ENCODE results near the gene EYA4.

The EYA4 gene

DNA sequence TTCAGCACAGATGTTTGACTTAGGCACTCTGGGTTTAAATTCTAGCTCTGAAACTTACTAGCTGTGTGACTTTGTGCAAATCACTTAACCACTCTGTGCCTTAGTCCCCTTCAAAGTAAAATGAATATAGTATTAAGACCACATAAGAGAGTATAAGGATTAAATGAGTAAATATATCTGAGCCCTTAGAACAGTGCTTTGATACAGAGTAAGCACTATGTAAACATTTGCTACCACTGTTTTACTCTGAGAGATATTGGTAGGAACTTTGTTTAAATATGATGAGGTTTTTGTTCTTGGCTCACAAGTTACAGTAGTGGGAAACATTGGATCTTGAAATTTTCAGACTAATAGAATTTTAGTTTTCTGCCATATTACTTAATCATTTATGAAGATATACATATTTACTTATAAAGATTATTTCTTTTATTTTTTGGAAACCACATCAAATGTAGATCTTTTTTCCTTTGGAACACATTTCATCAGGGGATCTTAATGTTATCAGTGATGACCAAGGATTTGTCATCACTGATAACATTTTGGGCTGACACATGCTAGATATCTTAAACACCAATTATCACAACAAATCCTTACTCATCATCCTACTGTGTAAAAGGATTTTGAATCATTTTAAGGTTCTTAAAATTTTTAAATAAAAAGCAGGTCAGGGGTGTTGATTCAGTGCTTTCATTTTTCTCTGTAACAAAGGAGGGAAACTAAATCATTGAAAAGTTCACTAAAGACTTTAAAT, 226.2 kb downstream of the EYA4 start:
- DNase-seq (ENCODE audit: low read depth), result no peak
- TF ChIP-seq, protein P1, sequence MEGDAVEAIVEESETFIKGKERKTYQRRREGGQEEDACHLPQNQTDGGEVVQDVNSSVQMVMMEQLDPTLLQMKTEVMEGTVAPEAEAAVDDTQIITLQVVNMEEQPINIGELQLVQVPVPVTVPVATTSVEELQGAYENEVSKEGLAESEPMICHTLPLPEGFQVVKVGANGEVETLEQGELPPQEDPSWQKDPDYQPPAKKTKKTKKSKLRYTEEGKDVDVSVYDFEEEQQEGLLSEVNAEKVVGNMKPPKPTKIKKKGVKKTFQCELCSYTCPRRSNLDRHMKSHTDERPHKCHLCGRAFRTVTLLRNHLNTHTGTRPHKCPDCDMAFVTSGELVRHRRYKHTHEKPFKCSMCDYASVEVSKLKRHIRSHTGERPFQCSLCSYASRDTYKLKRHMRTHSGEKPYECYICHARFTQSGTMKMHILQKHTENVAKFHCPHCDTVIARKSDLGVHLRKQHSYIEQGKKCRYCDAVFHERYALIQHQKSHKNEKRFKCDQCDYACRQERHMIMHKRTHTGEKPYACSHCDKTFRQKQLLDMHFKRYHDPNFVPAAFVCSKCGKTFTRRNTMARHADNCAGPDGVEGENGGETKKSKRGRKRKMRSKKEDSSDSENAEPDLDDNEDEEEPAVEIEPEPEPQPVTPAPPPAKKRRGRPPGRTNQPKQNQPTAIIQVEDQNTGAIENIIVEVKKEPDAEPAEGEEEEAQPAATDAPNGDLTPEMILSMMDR (IDR thresholded peaks at IDR 0.05; ENCODE audit: low read depth, low read length), result no peak
- H3K4me3 ChIP-seq (ENCODE audit: low read depth, low read length), result no peak overlapping the region

DNA sequence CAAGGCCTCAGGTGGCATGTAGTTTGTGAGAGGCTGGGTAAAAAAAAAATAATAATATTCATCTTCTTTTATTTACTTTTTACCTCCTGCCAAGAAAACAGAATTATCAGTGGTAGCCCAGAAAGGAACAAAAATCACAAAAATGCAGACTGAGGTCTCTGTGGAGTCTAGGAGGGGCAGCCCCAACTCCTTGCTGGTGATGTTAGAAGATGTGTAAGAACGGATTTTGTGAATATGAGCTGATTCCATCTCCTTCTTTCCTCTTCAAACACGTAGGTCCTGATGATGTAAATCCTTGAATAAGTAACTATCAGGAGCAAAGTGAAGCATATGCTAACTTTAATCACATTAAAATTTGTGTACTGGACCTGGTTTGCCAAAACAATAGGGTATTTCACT, 226.8 kb downstream of the EYA4 start:
- no peak for DNase-seq (ENCODE audit: low read depth)
- TF ChIP-seq POLR2A (IDR thresholded peaks at IDR 0.05; ENCODE audit: extremely low read depth, insufficient read length) (no peak), MYC (IDR thresholded peaks at IDR 0.05; ENCODE audit: low read depth, low read length) (no peak)
- TF ChIP-seq, protein P2, sequence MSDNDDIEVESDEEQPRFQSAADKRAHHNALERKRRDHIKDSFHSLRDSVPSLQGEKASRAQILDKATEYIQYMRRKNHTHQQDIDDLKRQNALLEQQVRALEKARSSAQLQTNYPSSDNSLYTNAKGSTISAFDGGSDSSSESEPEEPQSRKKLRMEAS (IDR thresholded peaks at IDR 0.05; ENCODE audit: low read depth, low read length), result no peak
- TF ChIP-seq, protein P1 (IDR thresholded peaks at IDR 0.05; ENCODE audit: low read depth, low read length), result no peak
- H3K4me3 ChIP-seq (ENCODE audit: low read depth, low read length), result no peak overlapping the region

DNA sequence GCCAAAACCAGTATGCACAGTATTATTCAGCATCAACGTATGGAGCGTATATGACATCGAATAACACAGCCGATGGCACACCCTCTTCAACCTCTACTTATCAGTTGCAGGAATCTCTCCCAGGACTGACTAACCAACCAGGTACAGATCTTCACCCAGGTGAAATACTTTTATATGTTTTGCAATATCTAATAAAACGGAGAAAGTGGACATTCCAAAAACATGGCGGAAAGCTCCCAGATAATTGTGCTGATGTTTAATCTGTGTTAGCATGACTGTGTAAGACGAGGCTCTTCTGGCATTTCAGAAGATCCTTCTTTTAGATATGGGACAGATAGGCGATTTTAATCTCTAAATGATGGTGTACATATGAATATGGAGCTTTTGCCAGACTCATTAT, 227.4 kb downstream of the EYA4 start:
- TF ChIP-seq, protein P1 (IDR thresholded peaks at IDR 0.05; ENCODE audit: low read depth, low read length), result no peak
- no peak for TF ChIP-seq POLR2A (IDR thresholded peaks at IDR 0.05; ENCODE audit: extremely low read depth, insufficient read length)
- no peak overlapping the region for H3K4me3 ChIP-seq (ENCODE audit: low read depth, low read length)
- no peak for DNase-seq (ENCODE audit: low read depth)

DNA sequence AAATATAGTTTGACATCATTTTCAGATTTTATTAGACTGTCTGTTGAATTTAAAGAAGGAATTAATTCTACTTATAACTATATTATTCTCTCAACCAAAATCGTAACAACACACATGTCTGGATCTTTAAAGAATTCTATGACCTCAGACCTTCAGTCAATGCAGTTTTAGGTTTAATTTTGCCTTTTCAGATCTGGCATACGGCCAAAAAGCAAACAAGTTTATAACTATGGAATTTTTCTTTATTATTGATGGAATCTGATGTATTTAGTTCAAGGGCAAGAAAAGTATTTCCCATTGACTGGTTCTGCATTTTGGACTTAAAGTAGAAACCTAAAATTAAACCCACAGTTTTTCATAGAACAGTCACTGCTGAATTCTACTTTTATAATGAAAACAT, 233.4 kb downstream of the EYA4 start:
- TF ChIP-seq, protein P2 (IDR thresholded peaks at IDR 0.05; ENCODE audit: low read depth, low read length), result no peak
- TF ChIP-seq MYC (IDR thresholded peaks at IDR 0.05; ENCODE audit: low read depth, low read length) (no peak), POLR2A (IDR thresholded peaks at IDR 0.05; ENCODE audit: extremely low read depth, insufficient read length) (no peak)
- TF ChIP-seq, protein P1 (IDR thresholded peaks at IDR 0.05; ENCODE audit: low read depth, low read length), result no peak
- DNase-seq (ENCODE audit: low read depth), result no peak

DNA sequence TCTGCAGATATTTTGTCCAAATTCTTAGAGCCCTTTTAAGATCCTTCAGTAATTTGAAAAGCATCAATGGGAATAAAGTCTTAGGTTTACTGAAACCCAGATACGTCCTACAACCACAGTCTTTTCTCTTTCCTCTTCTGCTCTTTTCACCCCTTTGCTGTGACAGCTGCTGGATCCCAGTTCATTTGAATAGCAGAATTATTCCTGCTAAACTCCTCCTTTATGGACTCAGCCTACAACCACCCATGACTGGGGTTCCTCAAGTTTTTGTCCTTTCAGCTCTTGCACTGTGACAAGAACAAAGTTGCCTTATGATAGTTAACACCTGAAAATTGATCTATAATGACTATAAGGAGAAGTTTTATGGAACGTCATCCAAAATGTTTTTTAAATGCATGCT, 237.5 kb downstream of the EYA4 start:
- TF ChIP-seq, protein P2 (IDR thresholded peaks at IDR 0.05; ENCODE audit: low read depth, low read length), result no peak
- TF ChIP-seq, protein P1 (IDR thresholded peaks at IDR 0.05; ENCODE audit: low read depth, low read length), result no peak
- TF ChIP-seq MYC (IDR thresholded peaks at IDR 0.05; ENCODE audit: low read depth, low read length) (no peak), POLR2A (IDR thresholded peaks at IDR 0.05; ENCODE audit: extremely low read depth, insufficient read length) (no peak)
- DNase-seq (ENCODE audit: low read depth), result no peak
- H3K4me3 ChIP-seq (ENCODE audit: low read depth, low read length), result no peak overlapping the region

More for the DNA sequence above, 233.4 kb downstream of the EYA4 start:
- H3K4me3 ChIP-seq (ENCODE audit: low read depth, low read length), result no peak overlapping the region

DNA sequence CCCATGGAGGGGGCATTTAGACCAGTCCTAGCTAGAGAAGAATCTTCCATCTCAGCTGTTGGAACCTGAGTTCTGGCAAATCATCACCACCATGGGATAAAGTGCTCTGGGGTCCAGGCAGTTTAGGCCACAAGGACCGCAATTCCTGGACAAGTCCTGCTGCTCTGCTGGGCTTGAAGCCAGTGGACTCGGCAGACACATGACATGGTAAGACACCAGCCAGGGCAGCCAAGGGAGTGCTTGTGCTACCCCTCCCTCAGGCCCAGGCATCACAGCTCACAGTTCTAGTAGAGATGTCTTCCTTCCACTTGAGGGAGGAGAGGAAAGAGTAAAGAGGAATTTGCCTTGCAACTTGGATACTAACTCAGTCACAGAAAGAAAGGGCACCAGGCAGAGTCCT, 246.0 kb downstream of the EYA4 start:
- H3K4me3 ChIP-seq (ENCODE audit: low read depth, low read length), result no peak overlapping the region
- TF ChIP-seq, protein P2 (IDR thresholded peaks at IDR 0.05; ENCODE audit: low read depth, low read length), result no peak
- TF ChIP-seq POLR2A (IDR thresholded peaks at IDR 0.05; ENCODE audit: extremely low read depth, insufficient read length), result no peak
- no peak for TF ChIP-seq MYC (IDR thresholded peaks at IDR 0.05; ENCODE audit: low read depth, low read length)
- TF ChIP-seq, protein P1 (IDR thresholded peaks at IDR 0.05; ENCODE audit: low read depth, low read length), result no peak
- DNase-seq (ENCODE audit: low read depth), result no peak
